OCI-LY1 (cell line): ENCODE measurements around the gene SCGB3A1.

Experiments
- H2AFZ ChIP-seq: fragments of 200-600 bp; sonication (generic), shearing (Covaris generic); 2 replicates; pipeline ENCODE4 v1.6.0; 2014; ENCODE audit warnings: antibody characterized with exemption, mild to moderate bottlenecking, low read length
- H3F3A ChIP-seq: fragments of 200-600 bp; sonication (generic), shearing (Covaris generic); 2 replicates; pipeline ENCODE4 v1.6.0; 2014; ENCODE audit warnings: mild to moderate bottlenecking, antibody characterized with exemption, low read length, moderate library complexity; ENCODE audit not compliant: insufficient read depth
- H3K27ac ChIP-seq: fragments of 200-600 bp; sonication (generic); 2 replicates; pipeline ENCODE4 v1.5.1; 2014; ENCODE audit warnings: low read length, mixed run types, mild to moderate bottlenecking, low read depth; ENCODE audit not compliant: poor library complexity, severe bottlenecking
- H3K27me3 ChIP-seq: fragments of 200-600 bp; sonication (generic); 2 replicates; pipeline ENCODE4 v1.6.0; 2014; ENCODE audit warnings: antibody characterized with exemption, mild to moderate bottlenecking, low read length, moderate library complexity; ENCODE audit not compliant: insufficient read depth
- H3K36me3 ChIP-seq: fragments of 200-600 bp; sonication (generic); 2 replicates; pipeline ENCODE4 v1.6.1; 2014; ENCODE audit warnings: mild to moderate bottlenecking, antibody characterized with exemption, low read length, moderate library complexity, mixed read lengths; ENCODE audit not compliant: insufficient read depth
- H3K4me1 ChIP-seq: fragments of 200-600 bp; sonication (generic); 2 replicates; pipeline ENCODE4 v1.5.1; 2014; ENCODE audit warnings: mild to moderate bottlenecking, low read length, moderate library complexity; ENCODE audit not compliant: insufficient read depth, severe bottlenecking
- H3K4me2 ChIP-seq: fragments of 200-600 bp; sonication (generic), shearing (Covaris generic); 2 replicates; pipeline ENCODE4 v1.6.1; 2014; ENCODE audit warnings: low read length
- H3K4me3 ChIP-seq: fragments of 200-600 bp; sonication (generic); 2 replicates; pipeline ENCODE4 v1.5.1; 2014; ENCODE audit warnings: low read length, low read depth, mild to moderate bottlenecking, mixed read lengths; ENCODE audit not compliant: poor library complexity, severe bottlenecking
- H3K79me2 ChIP-seq: fragments of 200-600 bp; shearing (Covaris generic); 2 replicates; pipeline ENCODE4 v1.6.1; 2016; ENCODE audit warnings: mixed run types, low read length, mixed read lengths; ENCODE audit not compliant: insufficient read depth
- H3K9ac ChIP-seq: fragments of 200-600 bp; sonication (generic), shearing (Covaris generic); 2 replicates; pipeline ENCODE4 v1.6.1; 2014; ENCODE audit warnings: mild to moderate bottlenecking, low read length, mixed read lengths
- H3K9me2 ChIP-seq: fragments of 200-600 bp; sonication (generic), shearing (Covaris generic); 2 replicates; pipeline ENCODE4 v1.6.1; 2014; ENCODE audit warnings: low read depth, mild to moderate bottlenecking, low read length, mixed read lengths
- H3K9me3 ChIP-seq: fragments of 200-600 bp; shearing (Covaris generic); 2 replicates; pipeline ENCODE4 v1.6.1; 2014; ENCODE audit warnings: low read length, mixed read lengths
- H4K20me1 ChIP-seq: fragments of 200-600 bp; sonication (generic), shearing (Covaris generic); 2 replicates; pipeline ENCODE4 v1.6.0; 2016; ENCODE audit warnings: mild to moderate bottlenecking, low read length; ENCODE audit not compliant: insufficient read depth
- CTCF ChIP-seq: fragments of 200-600 bp; sonication (generic), shearing (Covaris generic); IDR thresholded peaks from 2 replicates; pipeline ENCODE4 v1.5.1; 2017; ENCODE audit warnings: mild to moderate bottlenecking, antibody characterized with exemption, low read length, moderate library complexity, mixed read lengths
- EZH2 ChIP-seq: fragments of 200-600 bp; sonication (generic), shearing (Covaris generic); IDR thresholded peaks from 2 replicates; pipeline ENCODE4 v1.8.0; 2017; ENCODE audit warnings: borderline replicate concordance, mixed run types, mild to moderate bottlenecking, antibody characterized with exemption, low read length, moderate library complexity, mixed read lengths

SCGB3A1 gene

GRCh38 chr5:180595381-180596114 lies 4.2 kb upstream of the SCGB3A1 start:
- Histone ChIP-seq H3K4me3 (no peak overlapping the region), H3K4me2 (no peak overlapping the region), H3K9me2 (no peaks in the 10 kb centered on the region), H3K9me3 (no peaks in the 10 kb centered on the region), H3K27me3 (peaks cover 5% of the 10 kb centered on the region; the same call in 1 of the 2 replicates), H3K36me3 (no peaks in the 10 kb centered on the region), H3K79me2 (no peaks in the 10 kb centered on the region), H3F3A (no peaks in the 10 kb centered on the region), H4K20me1 (no peaks in the 10 kb centered on the region), H3K9ac (no peak overlapping the region), H3K27ac (no peak overlapping the region), H2AFZ (no peak overlapping the region), H3K4me1 (no peaks in the 10 kb centered on the region)
- TF ChIP-seq CTCF (no peak), EZH2 (no peak)

GRCh38 chr5:180595046-180595379 lies 3.7 kb upstream of the SCGB3A1 start:
- Histone ChIP-seq H3K4me3 (no peak overlapping the region), H3K9me2 (no peaks in the 10 kb centered on the region), H2AFZ (no peak overlapping the region), H4K20me1 (no peaks in the 10 kb centered on the region), H3F3A (no peaks in the 10 kb centered on the region), H3K27ac (no peak overlapping the region), H3K4me2 (no peak overlapping the region), H3K36me3 (no peaks in the 10 kb centered on the region), H3K79me2 (no peaks in the 10 kb centered on the region), H3K9ac (no peak overlapping the region), H3K9me3 (no peaks in the 10 kb centered on the region), H3K27me3 (peaks cover 5% of the 10 kb centered on the region; the same call in 1 of the 2 replicates), H3K4me1 (no peaks in the 10 kb centered on the region)
- no peak for TF ChIP-seq CTCF
- no peak for TF ChIP-seq EZH2

GRCh38 chr5:180594311-180595045 lies 3.2 kb upstream of the SCGB3A1 start:
- H3K9me2 ChIP-seq = no peaks in the 10 kb centered on the region
- H3K27ac ChIP-seq = no peak overlapping the region
- H3F3A ChIP-seq = no peaks in the 10 kb centered on the region
- H3K9me3 ChIP-seq = no peaks in the 10 kb centered on the region
- H2AFZ ChIP-seq = no peak overlapping the region
- no peak overlapping the region for H3K9ac ChIP-seq
- no peak overlapping the region for H3K4me3 ChIP-seq
- H3K4me2 ChIP-seq = no peak overlapping the region
- H3K4me1 ChIP-seq = no peaks in the 10 kb centered on the region
- no peaks in the 10 kb centered on the region for H4K20me1 ChIP-seq
- H3K36me3 ChIP-seq = no peaks in the 10 kb centered on the region
- no peak for TF ChIP-seq CTCF
- TF ChIP-seq EZH2 = no peak
- peaks cover 5% of the 10 kb centered on the region; the same call in 1 of the 2 replicates for H3K27me3 ChIP-seq
- no peaks in the 10 kb centered on the region for H3K79me2 ChIP-seq
